Gastrocnemius medialis (tissue), 4 donors: ENCODE results near the gene NUP214.

Source experiments
- CTCF ChIP-seq, 5 experiments: fragments of 450-650 bp in 3 of 5; fragments of 200-600 bp in 2 of 5; sonication (generic) in 2 of 5; IDR thresholded peaks in 4 of 5; conservative IDR thresholded peaks in 1 of 5; 1 replicate in 4 of 5; 2 replicates in 1 of 5; pipeline ENCODE4 v1.5.1; 2016 to 2019; ENCODE audit warnings: antibody characterized with exemption in 5 of 5, mild to moderate bottlenecking in 3 of 5, moderate library complexity in 3 of 5
- POLR2A ChIP-seq, 2 donors: fragments of 450-650 bp; IDR thresholded peaks; one replicate each; pipeline ENCODE4 v1.6.1; 2017; ENCODE audit warnings: antibody characterized with exemption in 2 of 2, mild to moderate bottlenecking in 2 of 2, moderate library complexity in 2 of 2

GRCh38 chr9:131257266-131258025 lies 132.1 kb downstream of the NUP214 start:
- no peak for TF ChIP-seq CTCF (IDR thresholded peaks at IDR 0.05 in 4 of 5, conservative IDR thresholded peaks at IDR 0.05 in 1 of 5)
- TF ChIP-seq POLR2A (IDR thresholded peaks at IDR 0.05): no peak
